Stimulated activated CD8-positive, alpha-beta memory T cell treated with anti-CD3 and anti-CD28 coated beads, Interleukin-12 subunit alpha, Interleukin-12 subunit beta, amount 100 ng/mL, for 24 hours (primary cell): Measurements from ENCODE around the gene CRTAP.
"Not testable (repeated sequence)": the region's sequence is repeated elsewhere in the genome, so short reads cannot be mapped to it uniquely, and the experiment has no call there.

Experiments used
- DNase-seq: peaks from one replicate; pipeline ENCODE4 v3.0.0-alpha.2; 2020; ENCODE audit errors: extremely low read depth

Gene CRTAP

DNA sequence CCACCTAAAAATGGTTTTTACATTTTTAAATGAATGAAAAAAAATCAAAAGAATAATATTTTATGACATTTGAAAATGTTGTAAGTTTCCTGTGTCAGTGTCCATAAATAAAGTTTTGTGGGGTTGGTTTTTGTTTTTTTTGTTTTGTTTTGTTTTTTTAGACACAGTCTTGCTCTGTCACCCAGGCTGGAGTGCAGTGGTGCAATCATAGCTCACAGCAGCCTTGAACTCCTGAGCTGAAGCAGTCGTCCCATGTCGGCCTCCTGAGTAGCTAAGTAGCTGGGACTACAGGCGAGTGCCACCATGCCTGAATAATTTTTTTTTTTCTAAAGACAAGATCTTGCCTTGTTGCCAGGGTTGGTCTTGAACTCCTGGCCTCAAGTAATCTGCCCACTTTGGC lies 14.1 kb upstream of the CRTAP start:
- no peak for DNase-seq

DNA sequence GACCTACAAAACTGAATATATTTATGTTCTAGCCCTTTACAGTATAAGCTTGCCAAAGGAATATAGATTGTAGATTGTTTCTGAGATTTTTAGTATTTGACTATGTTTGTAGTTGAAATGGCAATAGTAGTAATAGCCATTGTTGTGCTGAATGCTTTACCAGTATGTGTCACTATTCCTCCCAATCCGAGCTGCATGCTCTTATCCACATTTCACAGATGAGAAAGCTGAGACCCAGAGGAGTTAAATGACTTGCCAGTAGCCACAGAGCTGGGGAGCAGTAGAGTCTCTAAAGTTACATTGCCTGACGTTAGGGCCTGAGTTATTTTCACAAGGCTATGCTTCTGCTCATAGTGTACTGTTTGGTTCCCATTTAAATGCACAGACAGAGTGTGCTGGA lies 13.6 kb upstream of the CRTAP start:
- DNase-seq: no peak

DNA sequence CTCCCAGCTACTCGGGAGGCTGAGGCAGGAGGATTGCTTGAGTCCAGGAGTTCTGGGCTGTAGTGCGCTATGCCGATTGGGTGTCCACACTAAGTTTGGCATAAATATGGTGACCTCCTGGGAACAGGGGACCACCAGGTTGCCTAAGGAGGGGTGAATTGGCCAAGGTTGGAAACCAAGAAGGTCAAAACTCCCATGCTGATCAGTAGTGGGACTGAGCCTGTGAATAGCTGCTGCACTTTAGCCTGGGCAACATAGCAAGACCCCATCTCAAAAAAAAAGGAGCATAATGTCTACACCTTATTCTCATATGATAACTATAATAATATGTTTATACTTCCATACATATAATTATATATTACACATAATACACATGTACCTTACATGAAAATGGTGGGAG lies 10.8 kb upstream of the CRTAP start:
- no peak for DNase-seq

DNA sequence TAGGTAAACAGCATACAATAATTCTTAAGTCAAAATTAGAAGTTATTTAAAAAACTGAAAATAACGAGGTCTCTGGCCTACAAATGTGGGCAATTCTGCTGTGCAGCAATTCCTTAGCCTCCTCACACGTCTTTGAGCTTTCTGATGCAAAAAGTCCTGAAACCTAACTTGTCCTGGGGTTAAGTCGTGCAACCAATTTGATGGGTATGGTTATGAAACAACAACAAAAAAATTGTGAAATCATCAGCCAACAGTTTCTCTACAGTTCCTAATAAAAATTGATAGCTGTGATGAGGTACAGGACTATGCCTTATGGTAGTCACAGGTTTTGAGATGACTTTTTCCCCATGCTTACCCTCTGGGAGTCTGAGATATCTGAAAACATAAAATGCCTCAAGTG lies 10.3 kb upstream of the CRTAP start:
- no peak for DNase-seq

DNA sequence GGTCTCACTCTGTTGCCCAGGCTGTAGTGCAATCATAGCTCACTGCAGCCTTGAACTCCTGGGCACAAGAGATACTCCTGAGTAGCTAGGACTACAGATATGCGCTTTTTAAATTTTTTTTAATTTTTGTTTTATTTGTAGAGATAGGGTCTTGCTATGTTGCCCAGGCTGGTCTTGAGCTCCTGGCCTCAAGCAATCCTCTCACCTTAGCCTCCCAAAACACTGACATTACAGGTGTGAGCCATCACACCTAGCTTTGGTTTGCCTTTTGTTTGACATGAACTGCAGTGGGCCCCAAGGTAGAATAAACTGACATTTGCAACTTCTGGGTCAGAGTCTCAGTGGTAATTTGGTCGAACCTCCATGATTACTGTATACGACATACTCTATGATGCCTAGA lies 9.0 kb upstream of the CRTAP start:
- DNase-seq: no peak

DNA sequence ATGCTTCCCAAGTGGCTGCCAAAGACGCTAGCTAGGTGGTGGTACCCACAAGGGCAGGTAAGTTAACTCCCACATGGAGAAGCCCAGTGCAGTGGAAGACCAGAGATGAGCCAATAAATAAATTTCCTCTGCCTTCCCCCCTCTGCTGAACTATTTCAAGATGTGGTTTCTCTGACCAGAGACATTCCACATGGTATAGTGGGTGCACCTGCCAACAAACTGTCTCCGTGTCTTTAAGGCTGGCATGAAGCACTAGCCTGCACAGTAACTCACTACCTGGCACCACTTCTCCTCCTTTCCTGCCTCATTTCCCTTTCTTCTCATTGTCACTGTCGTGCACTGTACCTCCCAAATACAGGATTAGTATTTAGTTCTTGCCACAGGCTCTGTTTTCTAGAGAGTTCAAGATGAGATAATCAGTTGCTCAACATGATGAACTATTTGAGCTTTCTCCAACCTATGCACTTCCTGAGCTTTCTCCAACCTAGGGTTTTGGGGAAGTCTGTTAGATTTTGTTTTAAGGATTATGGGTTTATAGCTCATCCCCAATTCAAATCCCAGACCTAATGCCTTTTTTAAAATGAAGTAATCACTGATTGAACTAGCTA lies 8.4 kb upstream of the CRTAP start:
- DNase-seq: no peak

DNA sequence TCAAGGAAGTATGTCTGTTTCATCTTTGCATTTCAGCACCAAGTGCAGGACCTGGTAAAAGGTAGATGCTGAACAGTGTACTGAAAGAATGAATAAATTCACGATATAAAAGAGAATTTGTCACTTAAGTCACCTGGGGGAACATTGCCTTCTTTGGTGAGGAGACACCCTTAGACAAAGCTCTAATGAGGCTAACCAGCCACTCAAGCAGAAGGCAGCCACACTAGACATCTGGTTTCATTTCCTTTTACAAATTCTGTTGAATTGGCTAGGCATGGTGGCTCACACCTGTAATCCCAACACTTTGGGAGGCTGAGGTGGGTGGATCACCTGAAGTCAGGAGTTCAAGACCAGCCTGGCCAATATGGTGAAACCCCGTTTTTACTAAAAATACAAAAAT lies 7.0 kb upstream of the CRTAP start:
- not testable (repeated sequence) for DNase-seq

DNA sequence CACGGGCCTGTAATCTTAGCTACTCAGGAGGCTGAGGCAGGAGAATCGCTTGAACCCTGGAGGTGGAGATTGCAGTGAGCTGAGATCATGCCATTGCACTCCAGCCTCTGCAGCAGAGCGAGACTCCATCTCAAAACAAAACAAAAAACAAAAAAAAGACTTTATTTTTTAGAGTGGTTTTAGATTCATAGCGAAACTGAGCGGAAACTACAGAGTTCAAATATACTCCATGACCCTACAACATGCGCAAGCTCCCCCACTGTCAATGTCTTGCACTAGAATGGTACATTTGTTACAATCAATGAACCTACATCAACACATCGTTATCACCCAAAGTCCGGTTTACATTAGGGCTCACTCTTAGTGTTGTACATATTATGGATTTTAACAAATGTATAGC lies 2.2 kb upstream of the CRTAP start:
- DNase-seq: no peak

DNA sequence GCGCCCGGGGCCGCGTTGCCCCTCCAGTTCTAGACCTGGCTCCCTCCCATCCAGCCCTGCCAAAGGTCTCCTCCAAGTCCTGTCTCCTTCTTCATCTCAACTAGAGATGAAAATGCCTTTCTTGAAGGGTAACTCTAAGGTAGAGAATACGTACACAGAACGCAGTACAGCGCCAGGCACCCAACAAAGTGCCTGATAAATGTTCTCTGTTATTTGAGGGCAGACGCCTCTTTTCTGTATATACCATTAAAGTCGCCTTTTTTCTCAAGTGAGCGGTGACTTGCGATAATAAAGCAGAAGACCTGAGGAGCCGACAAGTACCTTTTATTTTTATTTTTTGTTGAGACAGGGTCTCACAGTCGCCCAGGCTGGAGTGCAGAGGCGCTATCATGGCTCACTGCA lies 809 bp downstream of the CRTAP start:
- DNase-seq: no peak

DNA sequence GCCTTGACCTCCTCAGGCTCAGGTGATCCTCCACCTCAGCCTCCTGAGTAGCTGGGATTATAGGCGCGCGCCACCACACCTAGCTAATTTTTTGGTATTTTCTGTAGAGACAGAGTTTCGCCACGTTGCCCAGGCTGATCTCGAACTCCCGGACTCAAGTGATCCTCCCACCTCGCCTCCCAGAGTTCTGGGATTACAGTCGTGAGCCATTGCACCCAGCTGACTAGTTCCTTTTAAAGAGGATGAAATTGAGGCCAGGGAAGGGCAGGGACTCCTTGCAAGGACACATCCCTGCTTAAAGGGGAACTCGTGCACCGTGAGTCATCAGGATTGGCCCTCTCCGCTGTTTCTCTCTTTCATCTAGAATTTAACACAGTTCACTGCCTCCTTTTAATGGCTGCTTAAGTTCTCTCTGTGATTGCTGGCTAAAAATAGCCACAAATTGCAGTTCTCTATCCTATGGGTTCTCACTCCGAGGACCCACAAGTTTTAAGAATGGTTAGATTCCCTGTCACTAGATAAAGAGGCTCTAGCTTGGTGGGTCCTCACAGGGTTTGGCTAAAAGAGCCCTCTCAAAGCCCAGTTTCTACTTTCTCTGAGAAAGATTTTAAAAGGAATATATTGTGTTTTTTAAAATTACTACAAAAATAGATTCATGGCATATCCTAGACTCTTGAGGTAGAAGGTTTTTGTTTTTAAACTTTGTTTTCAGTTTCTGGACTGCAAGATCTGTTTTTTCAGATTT lies 1.4 kb downstream of the CRTAP start:
- DNase-seq: no peak

DNA sequence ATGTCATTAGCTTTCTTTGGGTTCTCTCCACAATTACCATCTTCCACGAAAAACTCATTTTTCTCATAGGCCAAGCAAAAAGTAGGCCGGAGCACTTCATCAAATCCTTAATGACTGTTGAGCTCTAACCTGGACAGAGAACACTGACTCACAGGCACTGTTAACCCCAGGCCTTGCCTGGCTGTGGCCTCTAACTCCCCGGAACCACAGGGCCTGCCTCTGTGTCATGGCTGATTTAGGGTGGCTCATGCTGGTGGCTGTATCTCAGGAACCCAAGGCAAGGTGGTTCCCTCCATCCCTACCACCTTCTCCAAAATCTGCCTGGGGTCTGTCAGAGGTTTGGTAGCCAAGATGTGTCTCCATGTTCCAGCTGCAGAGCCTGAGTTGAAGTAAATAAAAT lies 3.6 kb downstream of the CRTAP start:
- no peak for DNase-seq

DNA sequence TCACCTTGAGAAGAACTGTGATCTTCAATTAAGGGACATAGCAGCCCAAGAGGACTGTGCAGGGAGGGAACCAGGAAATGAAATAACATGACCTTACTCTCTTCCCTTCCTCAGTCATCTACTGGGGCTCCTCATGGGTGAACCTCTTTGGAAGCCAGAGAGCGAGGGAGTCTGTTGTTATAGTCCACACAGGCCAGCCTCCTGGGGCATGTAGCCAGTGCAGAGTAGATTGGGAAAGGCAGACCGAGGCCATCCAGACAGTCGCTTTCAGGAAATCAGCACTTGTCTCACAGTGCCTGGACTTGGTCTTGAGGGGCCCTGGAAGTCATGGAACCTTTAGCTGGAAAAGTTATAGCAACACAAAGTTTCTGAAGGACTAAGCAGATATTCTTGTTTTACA lies 6.1 kb downstream of the CRTAP start:
- DNase-seq: no peak

DNA sequence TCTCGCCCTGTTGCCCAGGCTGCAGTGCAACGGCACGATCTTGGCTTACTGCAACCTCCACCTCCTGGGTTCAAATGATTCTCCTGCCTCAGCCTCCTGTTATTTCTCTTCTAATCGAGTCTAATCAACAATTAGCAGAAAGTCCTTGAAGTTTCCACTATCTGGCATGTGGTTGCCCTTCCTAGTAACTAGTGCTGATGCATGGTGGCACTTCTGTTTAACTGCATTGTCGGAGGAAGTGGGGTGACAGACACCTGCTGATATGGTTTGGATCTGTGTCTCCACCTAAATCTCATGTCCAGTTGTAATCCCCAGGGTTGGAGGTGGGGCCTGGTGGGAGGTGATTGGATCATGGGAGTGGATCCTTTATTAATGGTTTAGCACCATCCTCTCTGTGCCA lies 9.2 kb downstream of the CRTAP start:
- no peak for DNase-seq

DNA sequence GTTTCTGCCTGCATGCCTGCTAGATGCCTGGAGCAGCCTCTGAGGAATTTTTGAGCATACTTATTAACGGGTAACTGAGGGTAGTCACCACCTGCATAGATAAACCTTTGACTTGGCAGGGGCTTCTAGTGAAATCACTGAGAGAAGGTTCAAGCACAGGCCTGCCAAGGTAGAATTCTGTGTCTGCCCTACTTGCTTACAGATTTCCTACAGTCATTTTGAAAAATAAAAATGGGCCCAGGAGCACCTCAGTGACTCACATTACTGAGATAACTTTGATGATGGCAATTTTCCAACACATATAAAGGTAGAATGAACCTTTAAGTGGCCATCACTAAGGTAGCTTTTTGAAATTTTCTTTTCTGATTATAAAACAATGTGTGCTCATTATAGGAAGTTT lies 10.8 kb downstream of the CRTAP start:
- DNase-seq: no peak

DNA sequence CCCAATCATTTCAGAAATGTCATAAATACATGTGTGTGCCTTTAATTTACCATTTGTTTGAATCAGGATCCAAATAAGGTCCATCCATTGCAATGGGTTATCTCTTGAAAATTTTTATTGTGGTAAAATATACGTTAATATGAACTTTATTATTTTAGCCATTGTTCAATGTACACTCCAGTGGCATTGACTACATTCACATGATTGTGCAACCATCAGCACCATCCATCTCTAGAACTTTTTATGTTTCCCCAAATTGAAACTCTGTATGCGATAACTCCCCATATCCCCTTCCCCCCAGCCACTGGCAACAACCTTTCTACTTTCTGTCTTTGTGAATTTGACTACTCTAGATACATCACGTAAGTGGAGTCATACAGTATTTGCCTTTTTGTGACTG lies 12.0 kb downstream of the CRTAP start:
- DNase-seq: no peak

DNA sequence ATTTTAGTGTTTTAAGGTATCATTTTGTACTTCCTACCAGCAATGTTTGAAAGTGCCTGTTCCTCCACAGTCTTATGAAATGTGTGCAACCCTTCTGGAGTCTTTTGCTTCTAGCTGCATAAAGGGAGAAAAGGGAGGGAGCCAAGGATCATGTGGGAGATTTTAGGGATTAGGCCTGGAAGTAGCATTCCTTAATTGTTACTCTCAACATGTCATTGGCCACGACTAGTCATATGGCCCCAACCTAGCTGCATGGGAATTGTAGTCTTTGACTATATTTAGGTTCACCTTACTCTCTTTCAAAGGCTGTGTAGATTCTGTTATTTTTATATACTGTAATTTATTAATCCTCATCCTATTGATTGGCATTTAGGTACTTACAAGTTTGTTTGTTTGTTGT lies 14.9 kb downstream of the CRTAP start:
- DNase-seq: no peak

DNA sequence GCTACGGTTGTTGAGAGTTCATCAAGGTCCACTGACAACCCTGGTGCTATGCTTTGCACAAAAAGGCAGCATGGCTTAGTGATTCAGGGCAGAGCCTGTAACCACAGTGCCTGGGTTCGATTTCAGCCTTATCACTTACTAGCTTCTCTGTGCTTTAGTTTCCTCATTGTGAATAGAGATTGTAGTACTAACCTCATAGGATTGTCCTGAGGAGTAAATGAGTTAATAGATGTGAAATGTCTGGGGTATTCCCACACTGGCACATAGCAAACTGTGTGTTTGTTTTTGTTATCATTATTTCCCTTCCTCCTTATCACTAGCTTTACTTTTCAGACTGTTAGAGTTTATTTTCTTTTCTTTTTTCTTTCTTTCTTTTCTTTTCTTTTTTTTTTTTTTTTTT lies 16.3 kb downstream of the CRTAP start:
- DNase-seq: no peak

DNA sequence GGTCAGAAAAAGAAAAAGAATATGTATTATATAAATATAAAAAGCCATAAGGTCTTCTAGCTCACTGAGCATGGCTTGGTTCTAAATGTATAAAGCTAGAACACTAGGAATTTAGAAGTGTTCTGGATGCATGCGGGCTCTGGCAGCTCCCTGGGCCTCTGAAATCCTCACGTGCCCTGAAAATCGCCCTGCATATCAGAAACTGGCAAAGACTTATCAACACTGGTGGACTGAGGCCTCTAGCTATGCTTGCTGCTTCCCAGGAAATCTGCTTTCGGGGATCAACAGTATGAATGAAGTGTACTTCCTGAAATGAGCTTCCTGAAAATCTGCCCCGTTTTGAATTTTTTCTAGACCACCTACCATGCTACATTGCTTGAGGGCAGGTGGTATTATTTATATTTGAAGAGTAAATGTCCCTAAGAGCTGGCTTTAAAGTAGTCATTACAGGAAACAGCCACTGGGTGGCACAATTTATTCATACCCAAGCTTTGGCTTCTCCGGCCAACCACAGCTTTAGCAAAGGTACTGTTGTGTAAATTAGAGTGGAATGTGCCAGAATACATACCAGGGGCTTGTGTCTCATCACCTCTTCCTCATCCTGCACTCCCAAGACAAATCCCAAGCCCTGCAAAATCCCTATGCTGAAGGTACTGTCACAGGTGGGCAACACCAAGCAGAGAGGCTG lies 17.7 kb downstream of the CRTAP start:
- no peak for DNase-seq

DNA sequence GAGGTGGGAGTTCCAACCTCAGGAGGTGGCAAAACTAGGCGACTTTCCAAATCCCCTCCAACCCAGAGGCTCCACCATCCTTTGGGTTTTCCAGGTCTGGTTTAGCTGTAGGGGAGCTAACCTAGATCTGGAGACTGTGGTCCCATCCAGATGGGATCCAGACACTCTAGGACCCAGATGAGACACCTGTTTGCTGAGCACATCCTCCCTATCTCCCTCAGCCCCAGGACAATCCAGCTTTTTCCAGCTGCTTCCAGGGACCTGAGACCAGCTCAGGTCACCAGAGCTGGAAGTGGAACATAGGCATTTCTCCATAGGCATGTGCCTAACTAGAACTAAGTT lies 18.2 kb downstream of the CRTAP start:
- DNase-seq: no peak

DNA sequence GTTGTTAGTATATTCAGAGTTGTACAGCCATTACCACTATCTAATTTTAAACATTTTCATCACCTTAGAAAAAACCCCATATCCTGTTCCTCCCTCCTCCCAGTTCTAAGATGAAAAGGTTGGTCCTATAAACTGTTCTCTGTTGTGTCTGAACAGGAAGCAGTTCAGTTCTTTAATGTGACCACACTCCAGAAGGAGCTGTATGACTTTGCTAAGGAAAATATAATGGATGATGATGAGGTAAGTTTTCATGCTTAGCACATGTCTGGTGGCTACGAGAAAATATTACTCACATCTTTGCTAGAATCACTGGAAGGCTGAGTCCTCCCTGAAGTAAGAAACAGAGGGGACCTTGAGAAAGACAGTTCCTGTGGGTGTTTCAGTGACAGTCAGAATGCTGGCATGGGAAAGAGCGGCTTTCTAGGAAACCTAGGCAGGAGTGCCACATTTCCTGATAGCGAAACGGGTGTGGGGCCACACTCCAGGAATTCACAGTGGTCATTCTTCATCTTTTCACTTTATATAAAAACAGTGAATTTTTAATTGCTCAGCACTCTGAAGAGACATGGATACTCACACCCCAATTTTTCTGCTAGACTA lies 20.3 kb downstream of the CRTAP start:
- no peak for DNase-seq

DNA sequence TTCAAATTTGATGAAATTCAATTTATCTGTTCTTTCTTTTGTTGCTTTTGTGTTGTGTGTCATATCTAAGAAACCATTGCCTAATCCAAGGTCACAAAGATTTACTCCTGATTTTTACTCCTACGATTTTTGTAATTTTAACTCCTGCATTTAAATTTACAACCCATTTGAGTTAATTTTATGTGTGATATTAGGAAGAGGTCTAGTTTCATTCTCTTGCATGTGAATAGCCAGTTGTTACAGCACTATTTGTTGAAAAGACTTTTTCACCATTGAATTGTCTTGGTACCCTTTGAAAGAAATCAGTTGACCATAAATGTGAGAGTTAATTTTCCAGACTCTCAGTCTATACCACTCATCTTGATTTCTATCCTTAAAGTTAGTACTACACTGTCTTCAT lies 23.9 kb downstream of the CRTAP start:
- no peak for DNase-seq

DNA sequence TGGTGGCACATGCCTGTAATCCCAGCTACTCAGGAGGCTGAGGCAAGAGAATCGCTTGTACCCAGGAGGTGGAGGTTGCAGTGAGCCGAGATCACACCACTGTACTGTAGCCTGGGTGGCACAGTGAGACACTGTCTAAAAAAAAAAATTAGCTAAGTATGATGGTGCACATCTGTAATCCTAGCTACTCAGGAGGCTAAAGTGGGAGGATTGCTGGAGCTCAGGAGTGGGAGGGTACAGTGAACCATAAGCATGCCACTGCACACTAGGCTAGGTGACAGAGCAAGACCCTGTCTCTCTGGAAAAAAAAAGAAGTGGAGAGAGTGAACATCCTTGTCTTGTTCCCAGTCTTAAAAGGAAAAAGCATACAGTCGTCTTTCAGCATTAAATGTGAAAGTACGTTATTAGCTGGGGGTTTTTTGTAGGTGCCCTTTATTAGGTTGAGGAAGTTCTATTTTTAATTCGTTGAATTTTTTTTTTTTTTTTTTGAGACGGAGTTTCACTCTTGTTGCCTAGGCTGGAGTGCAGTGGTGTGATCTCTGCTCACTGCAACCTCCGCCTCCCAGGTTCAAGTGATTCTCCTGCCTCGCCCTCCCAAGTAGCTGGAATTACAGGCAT lies 25.3 kb downstream of the CRTAP start:
- not testable (repeated sequence) for DNase-seq

DNA sequence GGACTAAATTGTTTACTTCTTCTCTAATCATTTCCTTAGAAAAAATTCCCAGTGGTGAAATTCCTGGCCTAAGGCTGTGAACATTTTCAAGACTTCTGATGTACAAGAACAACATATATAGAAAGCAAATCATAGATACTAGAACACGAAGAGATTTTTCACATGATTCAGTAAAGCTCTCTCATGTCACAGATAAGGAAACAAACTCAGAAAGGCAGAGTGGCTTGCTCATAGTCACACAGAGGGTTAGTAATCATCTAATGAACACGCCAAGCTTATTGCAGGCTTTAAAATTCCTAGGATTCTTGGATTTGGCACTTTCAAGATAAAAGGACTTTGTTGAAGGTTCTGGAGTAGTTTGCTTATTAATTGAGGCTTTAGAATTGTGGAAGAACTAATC lies 26.2 kb downstream of the CRTAP start:
- no peak for DNase-seq
